22Rv1 (cell line): ENCODE results near the gene SETD5.

ENCODE experiments used
- ZFX ChIP-seq: fragments of 450-650 bp; IDR thresholded peaks from 2 replicates; pipeline ENCODE4 v1.6.1; 2017; ENCODE audit warnings: antibody characterized with exemption, borderline replicate concordance
- TF ChIP-seq, protein P1 (sequence below): fragments of 450-650 bp; IDR thresholded peaks from 2 replicates; pipeline ENCODE4 v1.5.1; 2017; ENCODE audit warnings: mild to moderate bottlenecking

DNA sequence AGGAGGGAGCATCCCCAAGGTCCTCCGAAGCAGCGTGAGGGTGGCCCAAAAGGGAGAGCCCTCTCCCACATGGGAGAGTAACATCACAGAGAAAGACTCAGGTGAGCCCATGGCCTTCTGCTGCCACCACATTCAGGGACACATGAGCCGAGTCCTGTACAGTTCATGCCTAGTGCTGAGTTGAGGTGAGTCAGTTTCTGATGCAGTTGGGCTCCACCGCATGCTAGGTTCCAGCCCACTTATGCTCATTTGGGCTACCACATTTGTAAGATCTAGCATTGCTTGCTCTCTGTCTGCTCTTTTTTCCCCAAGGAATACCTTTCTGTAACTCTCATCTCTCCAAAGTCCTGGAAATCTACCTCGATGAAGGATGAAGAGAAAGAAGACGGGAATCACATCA is 77.1 kb downstream of the SETD5 start:
- TF ChIP-seq, protein P1, sequence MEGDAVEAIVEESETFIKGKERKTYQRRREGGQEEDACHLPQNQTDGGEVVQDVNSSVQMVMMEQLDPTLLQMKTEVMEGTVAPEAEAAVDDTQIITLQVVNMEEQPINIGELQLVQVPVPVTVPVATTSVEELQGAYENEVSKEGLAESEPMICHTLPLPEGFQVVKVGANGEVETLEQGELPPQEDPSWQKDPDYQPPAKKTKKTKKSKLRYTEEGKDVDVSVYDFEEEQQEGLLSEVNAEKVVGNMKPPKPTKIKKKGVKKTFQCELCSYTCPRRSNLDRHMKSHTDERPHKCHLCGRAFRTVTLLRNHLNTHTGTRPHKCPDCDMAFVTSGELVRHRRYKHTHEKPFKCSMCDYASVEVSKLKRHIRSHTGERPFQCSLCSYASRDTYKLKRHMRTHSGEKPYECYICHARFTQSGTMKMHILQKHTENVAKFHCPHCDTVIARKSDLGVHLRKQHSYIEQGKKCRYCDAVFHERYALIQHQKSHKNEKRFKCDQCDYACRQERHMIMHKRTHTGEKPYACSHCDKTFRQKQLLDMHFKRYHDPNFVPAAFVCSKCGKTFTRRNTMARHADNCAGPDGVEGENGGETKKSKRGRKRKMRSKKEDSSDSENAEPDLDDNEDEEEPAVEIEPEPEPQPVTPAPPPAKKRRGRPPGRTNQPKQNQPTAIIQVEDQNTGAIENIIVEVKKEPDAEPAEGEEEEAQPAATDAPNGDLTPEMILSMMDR = no peak
- TF ChIP-seq ZFX = no peak
